Middle frontal gyrus (tissue), 1 donor: ENCODE data around the gene NRROS.

Experiments
- DNase-seq: peaks from one replicate; pipeline ENCODE4 v3.0.0-alpha.2; 2015; ENCODE audit warnings: low spot score; ENCODE audit errors: extremely low spot score

NRROS gene

GRCh38 chr3:196646666-196647216, 7.2 kb downstream of the NRROS start:
- no peak for DNase-seq

GRCh38 chr3:196650740-196651311, 11.3 kb downstream of the NRROS start:
- DNase-seq, result no peak

- no peak for DNase-seq
Measured at GRCh38 chr3:196651819-196652218, 12.3 kb downstream of the NRROS start.

GRCh38 chr3:196652961-196653795, 13.7 kb downstream of the NRROS start:
- DNase-seq, result no peak

GRCh38 chr3:196654006-196654734, 14.7 kb downstream of the NRROS start:
- DNase-seq, result no peak

GRCh38 chr3:196654735-196655090, 15.2 kb downstream of the NRROS start:
- DNase-seq, result no peak

- no peak for DNase-seq
Measured at GRCh38 chr3:196655496-196655895, 16.0 kb downstream of the NRROS start.

- DNase-seq, result no peak
Measured at GRCh38 chr3:196656213-196656612, 16.7 kb downstream of the NRROS start.

- DNase-seq, result no peak
Measured at GRCh38 chr3:196659901-196660351, 20.4 kb downstream of the NRROS start.

GRCh38 chr3:196660381-196661166, 21.1 kb downstream of the NRROS start:
- DNase-seq, result no peak

GRCh38 chr3:196661400-196661799, 21.9 kb downstream of the NRROS start:
- DNase-seq, result no peak

- no peak for DNase-seq
Measured at GRCh38 chr3:196662033-196662432, 22.5 kb downstream of the NRROS start.

GRCh38 chr3:196662711-196663571, 23.4 kb downstream of the NRROS start:
- no peak for DNase-seq

GRCh38 chr3:196666001-196666867, 26.7 kb downstream of the NRROS start:
- DNase-seq, result no peak

- no peak for DNase-seq
Measured at GRCh38 chr3:196667056-196667825, 27.7 kb downstream of the NRROS start.

- no peak for DNase-seq
Measured at GRCh38 chr3:196670339-196670738, 30.8 kb downstream of the NRROS start.

GRCh38 chr3:196673632-196674031, 34.1 kb downstream of the NRROS start:
- no peak for DNase-seq

GRCh38 chr3:196677353-196677752, 37.9 kb downstream of the NRROS start:
- DNase-seq, result no peak

GRCh38 chr3:196677931-196678330, 38.4 kb downstream of the NRROS start:
- DNase-seq, result no peak
